DMS 273 (cell line): ENCODE data around the gene CBFA2T2.
"Not testable (repeated sequence)": the region's sequence is repeated elsewhere in the genome, so short reads cannot be mapped to it uniquely, and the experiment has no call there.

Source experiments
- DNase-seq: peaks from one replicate; lab custom pipeline; 2025; ENCODE audit not compliant: unreplicated experiment; lab: John Stamatoyannopoulos, UW

Gene CBFA2T2

DNA sequence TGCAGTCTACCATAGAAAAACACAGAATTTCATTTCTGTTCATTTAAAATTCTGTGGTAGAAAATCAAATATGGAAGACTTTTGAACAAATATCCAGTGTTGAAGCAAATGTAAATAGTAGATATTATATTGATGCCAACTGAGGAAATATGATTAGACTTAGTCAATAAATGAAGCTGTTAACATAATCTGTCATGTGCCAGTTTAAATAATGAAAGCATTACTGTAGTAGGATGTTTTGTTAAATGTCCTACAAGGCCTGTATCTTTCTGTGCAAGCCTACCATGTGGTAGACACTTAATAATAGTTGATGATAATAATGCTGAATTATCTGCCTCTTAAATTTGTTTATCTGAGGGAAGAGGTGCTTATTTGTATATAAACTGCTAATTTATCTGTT is 55.9 kb downstream of the CBFA2T2 start:
- DNase-seq: no peak

DNA sequence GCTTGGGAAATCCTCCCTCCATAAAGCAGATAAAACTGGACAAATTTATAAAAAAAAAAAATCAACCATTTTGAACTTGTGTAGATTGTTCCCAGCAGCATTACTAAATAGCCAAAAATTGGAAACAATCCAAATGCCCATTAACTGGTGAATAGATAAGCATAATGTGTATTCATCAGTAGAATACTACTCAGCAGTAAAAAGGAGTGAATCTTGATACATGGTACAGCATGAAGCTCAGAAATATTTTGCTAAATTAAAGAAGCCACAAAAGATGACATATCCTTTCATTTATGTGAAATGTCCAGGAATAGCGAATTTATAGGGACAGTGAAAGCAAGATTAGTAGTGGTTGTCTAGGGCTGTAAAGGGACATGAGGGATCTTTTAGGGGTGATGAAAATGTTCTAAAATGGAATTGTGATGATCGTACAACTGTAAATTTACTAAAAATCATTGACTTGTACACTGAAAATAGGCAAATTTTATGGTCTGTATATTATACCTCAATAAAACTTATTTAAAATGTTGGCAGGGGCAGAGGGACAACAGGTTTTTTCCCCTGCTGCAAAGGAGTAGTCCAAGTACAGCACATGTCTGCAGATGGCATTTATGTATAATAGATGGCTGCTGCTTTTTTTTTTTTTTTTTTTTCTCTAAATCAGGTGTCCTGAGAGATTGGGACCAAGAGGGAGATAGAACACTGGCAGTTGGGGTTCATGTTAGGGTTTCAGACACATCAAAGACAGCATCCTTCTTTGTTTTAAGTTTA is 59.5 kb downstream of the CBFA2T2 start:
- DNase-seq: peak; percentile 49

DNA sequence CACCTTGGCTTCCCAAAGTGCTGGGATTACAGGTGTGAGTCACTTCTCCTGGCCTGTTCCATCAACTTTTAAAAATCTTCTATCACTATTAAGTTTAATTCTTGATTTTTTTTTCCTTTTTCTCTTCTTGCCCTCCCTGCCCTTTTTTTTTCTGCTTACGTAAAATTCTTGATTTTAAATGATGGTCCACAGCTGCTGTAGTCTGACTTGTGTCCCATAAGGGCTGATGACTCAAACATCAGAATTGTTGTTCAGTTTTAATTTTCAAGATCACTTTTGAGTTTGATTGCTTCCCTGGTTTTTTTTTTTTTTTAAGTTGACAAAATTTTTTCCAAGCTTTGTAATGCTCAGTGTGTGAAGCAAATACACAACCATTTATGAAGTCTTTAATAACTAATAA is 61.9 kb downstream of the CBFA2T2 start:
- DNase-seq: peak; percentile 34

DNA sequence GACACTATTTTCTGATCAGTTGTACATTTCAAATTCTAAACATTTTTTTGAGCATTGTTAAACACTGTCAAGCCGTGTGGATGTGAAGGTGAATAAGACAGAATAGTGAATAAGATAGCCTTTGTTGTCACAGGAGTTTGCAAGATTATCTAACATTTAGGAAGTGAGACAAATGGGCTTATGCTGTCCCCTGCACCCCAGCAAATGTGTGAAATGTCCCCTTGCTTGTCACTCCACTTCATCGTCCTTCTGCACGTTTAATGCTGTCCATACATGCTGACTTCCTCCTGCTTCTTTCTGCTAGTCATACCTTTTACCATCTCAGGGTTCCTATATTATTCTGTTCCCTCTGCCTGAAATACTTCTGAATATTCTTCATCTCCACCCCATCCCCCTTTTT is 62.6 kb downstream of the CBFA2T2 start:
- DNase-seq: no peak

DNA sequence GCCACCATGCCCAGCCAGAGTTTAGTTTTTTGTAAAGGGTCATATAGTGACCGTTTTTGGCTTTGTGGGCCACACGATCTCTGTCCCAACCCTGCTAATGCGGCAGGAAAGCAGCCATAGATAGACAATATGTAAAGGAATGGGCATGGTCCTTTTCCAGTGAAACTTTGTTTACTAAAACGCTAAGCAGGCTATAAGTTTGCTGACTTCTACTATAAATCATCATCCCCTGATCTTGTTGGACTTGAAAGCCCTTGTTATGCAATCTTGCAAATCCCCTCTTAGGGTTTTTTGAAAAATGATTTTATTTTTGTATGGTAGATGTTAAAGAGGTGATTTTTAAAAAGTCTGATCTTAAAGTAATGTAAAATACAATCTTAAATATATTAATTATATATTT is 63.6 kb downstream of the CBFA2T2 start:
- no peak for DNase-seq

DNA sequence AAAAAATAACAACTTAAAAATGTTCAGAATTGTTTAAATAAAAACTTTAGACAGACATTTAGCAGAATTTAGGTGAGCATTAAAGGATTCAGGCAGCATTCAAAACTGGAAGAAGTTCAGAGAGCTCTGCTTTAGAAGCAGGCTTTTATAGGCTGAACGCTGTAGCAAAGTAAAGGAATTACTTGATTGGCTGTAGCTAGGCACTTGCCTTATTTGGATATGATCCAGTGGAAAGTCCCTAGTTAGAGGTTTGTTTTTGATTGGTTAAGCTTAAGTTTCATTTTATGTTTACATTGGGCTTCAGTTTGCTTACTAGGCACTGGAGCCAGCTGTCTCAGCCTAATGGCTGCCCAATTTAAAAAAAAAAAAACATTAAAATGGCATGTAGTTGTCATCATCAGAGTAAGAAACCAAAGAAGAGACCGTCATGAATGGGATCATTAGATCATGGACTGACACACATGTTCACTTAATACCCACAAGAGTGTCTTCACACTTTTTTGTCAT is 65.1 kb downstream of the CBFA2T2 start:
- DNase-seq: peak; percentile 97

DNA sequence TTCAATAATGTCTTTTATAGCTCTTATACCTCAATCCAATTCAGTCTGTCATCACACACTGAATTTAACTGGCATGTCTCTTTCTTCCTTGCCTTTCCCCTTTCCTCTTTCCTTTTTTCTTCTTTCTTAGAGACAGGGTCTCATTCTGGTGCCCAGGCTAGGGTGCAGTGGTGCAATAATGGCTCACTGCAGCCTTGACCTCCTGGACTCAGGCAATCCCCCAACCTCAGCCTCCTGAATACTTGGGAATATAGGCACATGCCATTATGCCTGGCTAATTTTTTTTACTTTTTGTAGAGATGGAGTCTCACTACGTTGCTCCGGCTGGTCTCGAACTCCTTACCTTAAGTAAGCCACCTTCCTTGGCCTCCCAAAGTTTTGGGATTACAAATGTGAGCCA is 65.9 kb downstream of the CBFA2T2 start:
- DNase-seq: no peak

DNA sequence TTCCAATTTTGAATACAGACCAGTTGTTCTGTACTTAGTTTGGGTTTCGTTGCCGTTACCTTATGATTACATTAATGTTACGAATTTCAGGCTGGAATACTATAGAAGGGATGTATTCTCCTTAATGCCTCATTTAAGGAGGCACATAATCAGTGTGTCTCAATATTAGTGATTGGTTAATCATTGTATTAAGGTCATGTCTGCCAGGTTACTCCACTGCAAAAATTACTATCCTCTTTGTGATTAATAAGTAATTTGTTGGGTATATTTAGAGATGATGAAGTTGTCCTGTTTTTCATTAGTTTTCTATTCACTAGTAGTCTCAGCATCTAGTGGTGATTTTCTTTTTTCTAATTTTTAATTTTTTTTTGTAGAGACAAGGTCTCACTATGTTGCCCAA is 66.3 kb downstream of the CBFA2T2 start:
- no peak for DNase-seq

DNA sequence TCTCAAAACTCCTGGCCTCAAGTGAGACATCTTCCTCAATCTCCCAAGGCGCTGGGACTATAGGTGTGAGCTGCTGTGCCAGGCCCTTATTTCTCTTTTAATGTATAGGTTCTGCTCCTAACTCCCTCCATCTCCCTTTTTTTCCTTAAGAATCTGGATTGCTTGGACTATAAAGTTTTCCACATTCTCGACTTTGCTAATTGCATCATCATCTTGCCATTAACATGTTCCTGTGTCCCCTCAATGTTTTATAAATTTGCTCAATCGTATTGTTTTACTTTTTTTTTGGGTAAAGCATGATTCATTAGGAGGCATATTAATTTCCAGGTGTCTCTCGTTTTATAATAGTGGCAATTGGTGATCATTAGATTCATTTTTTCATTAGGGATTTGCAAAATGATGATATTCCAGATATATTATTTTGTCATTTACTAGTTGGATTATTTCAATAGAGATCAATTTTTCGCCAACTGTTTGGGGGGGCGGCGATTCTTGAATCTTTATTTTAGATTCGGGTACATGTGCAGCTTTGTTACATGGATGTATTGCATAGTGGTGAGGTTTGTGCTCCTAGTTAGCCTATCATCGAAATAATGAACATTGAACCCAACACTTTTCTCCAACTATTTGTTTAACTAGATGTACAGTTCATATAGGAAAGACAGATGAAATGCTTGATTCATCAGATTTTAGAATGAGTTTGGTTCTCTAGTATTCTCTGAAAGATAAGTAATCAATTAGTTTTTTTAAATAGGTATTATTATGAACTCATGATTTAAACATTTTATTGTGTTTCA is 68.7 kb downstream of the CBFA2T2 start:
- DNase-seq: no peak

DNA sequence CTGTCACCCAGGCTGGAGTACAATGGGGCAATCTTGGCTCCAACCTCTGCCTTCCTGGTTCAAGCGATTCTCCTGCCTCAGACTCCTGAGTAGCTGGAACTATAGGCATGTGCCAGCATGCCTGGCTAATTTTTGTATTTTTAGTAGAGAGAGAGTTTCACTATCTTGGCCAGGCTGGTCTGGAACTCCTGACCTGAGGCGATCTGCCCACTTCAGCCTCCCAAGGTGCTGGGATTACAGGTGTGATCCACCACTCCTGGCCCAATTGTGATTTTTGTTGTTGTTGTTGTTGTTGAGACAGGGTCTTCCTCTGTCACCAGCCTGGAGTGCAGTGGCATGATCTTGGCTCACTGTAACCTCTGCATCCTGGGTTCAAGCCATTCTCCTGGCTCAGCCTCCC is 69.3 kb downstream of the CBFA2T2 start:
- DNase-seq: no peak

DNA sequence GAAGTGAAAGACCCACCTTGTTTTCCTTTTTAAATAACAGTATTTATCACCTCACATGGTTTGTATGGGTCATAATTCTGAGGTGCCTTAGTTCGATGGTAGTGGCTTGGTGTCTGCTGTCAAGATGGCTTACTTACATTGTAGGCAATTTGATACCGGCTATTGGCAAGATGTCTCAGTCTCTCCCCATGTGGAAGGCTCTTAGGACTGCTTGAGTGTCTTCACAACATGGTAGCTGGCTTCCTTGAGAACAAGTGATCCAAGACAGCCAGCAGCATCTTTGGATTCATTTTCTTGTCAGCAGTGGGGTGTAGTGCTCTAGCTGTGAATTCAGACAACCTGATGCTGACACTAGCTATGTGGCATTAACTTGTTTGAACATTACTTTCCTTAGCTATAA is 70.1 kb downstream of the CBFA2T2 start:
- peak; percentile 41 for DNase-seq

DNA sequence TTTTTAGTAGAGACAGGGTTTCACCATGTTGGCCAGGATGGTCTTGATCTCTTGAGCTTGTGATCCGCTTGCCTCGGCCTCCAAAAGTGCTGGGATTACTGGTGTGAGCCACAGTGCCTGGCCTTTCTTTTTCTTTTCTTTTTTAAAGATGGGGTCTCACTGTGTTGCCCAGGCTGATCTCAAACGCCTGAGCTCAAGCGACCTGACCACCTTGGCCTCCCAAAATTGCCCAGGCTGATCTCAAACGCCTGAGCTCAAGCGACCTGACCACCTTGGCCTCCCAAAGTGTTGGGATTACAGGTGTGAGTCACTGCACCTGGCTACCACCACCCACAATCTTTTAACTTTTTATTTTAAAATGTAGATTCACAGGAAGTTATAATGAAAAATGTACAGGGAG is 71.2 kb downstream of the CBFA2T2 start:
- DNase-seq: not testable (repeated sequence)

DNA sequence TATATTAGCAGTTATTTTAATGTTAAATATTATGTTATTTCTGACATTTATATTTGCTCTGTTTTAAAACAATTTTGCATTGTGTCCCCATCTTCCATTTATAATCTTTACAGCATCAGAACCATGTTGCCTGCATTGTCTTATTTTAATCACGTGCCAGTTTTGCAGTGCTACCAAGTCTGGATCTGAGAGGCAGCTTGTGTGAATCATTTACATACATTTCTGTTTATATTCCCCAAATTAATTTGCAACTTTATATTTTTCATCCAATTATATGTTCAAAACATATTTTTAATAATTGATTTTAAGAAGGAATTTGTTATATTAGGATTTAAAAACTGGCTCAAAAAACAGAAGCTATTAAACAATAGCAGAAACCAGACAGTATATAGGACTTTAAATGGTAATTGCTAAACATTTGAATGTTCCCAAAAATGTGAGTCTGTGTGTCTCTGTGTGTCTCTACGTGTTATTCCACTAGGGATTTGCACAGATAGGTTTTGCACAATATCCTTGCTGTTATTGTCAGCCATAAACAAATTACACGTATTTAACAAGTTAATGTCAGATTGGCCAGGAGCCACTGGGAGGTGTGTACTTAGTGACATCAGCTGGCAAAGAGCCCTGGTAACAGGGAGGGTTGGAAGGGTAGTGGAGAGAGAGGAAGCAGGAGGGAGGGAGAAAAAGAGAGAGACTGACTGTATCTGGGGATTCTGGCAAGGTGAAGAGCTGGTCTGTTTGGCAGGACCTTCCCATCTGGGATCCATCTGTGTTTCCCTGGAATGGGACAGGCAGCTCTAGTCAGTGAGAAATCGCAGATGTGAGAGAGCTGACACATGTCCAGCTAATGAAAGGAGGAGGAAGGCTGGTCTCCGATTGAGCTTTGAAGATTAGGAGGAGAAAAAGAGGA is 72.1 kb downstream of the CBFA2T2 start:
- DNase-seq: peak; percentile 100

DNA sequence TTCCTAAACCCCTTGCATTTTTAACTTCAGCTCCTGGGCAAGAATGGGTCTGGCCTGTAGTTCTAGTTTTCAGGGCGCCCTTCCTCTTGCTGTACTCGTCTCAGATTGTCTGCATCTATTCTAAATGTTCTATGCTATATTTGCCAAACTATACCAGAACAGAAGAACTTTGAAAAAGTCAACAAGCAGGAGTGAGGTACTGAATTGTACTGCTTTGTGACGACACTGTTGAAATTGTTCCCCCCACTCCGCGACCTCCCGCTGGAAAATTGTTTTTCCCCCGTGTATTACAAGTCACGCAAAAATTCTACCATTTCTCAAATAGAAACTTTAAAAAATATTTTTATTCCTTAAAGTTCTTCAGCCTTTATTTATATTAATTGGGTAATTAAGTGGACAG is 73.9 kb downstream of the CBFA2T2 start:
- peak; percentile 31 for DNase-seq

DNA sequence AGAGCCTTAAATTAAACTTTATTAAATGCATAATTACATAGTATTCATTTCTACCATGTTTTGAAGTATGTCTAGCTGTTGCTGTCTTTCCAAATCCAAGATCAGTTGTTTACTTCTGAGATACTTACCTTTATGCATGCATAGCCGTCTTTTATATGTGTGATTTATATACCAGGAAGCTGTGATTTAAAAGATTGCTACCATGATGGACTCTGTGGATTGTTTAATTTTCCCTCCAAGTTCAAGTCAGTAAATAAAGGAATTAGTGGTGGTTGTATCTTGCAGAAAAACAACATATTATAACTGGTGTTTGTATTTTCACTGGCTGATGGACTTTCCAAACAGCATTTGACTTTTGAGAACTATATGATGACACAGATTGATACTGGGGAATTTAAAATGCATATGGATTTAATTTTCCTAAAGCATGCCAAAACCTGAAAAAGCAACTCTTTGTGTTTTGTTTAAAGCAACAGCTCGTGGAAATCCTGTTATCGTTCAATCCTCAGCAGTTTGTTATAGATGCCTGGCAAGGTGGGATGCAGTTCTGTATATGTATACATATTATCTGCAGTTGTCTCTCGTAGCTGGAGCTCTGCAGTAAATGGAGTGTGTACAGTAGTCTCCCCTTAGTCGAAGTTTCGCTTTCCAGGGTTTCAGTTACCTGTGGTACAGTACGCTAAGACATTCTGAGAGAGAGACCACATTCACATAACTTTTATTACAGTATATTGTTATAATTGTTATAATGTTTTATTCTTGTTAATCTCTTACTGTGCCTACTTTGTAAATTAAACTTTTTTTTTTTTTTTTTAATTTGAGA is 77.1 kb downstream of the CBFA2T2 start:
- peak; percentile 30 for DNase-seq

DNA sequence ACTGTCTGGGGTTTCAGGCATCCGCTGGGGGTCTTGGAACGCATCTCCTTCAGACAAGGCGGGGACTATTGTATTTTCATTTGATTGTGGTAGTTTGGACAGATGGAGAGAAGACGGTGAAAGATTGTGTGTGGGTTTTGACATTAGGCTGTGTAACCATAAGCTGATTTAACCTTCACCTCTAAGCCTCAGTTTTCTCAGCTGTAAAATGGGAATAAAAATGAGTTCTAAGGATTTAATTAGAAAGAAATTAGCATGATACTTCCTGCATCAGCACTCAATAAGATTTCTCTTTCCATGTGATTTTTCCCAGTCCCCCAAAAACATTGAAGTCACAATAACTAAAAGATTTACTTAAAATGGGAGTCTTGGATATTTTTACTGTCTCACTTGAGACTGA is 78.1 kb downstream of the CBFA2T2 start:
- DNase-seq: no peak

DNA sequence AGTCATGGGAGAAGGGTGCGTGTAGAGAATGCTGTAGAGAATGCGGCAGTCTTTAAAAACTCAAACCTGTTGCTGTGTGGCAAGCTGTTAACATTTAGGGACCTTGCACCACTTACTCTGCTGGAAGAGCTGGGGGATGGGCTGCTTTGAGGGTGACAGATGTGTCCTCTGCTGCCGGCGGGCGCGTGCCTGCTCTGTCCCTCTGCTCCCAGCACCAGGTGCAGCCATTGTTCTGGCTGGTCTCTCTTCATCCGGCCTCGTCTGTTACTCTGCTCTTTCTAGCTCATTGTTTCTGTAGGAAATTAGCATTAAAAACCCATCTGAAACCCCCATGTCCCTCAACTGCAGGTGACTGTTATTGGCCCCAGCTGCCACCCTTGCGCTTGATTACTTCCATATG is 78.5 kb downstream of the CBFA2T2 start:
- DNase-seq: peak; percentile 93

DNA sequence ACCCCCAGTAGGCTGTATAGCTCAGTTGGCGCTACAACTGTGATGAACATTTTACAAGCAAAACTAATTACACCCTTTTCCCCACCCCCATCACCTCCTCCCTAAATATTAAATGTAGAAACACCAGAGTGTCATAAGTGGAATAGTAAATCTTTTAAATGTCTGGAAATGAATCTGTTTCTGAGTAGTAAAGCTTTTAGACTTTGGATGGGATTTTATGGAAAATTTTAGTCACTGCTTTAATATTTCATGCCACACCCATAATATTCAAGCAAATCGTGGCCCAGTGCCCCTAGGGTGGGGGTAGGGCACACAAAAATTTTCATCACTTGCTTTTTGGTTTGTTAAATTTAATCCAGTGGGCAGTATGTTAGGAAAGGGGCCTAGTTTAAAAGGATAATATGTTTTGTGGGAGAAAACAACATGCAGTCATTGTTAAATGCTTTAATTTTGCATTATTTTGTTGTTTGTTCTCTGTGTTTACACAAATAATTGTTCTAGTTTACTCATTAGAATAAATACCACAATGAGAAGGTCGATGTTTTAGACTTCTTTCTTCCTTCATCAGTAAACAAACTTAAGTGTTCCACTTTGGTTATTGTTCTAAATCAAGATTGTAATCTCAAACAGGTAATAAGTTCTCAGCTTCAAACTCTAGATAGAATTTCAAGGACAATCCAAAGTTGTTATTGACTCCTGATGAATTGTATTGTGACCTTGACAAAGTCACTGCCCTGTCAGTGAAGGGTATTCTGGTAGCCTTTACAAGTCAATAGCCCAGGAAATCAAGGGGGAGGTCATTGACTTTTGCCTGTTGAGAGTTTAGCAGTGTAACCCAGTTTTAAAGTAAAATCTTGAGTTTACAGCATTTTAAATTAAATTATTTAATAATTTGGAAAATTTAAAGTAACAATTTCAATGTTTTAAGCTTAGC is 79.2 kb downstream of the CBFA2T2 start:
- no peak for DNase-seq

DNA sequence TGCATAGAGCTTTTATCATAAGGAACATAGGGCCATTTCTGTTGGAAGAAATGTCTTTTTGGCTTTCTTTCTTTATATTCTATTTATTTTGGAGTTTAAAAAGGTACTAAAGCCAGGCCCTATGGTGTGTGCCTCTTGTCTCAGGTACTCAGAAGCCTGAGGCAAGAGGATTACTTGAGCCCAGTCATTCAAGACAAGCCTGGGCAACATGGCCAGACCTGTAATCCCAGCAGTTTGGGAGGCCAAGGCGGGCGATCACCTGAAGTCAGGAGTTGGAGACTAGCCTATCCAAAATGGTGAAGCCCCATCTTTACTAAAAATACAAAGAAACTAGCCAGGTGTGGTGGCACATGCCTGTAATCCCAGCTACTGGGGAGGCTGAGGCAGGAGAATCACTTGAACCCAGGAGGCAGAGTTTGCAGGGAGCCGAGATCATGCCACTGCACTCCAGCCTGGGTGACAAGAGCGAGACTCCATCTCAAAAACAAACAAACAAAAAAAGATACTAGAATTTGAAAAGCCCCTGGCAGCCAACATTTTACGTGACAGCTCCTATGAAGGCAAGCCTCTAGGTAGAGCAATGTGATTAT is 80.0 kb downstream of the CBFA2T2 start:
- no peak for DNase-seq
